Neural cell (in vitro differentiated cells): ENCODE measurements around the gene EIF4H. TPM values are rescaled to one million over a fixed set of nuclear protein-coding genes. Genes with fewer than 3 reads are reported as not detected.

Source experiments
- H2AFZ ChIP-seq: fragments of 200-600, 300-800 bp; sonication (generic), shearing (Covaris generic); 2 replicates; pipeline ENCODE4 v1.6.0; 2014; ENCODE audit warnings: low read depth, mild to moderate bottlenecking, antibody characterized with exemption, low read length, moderate library complexity
- H3F3A ChIP-seq: fragments of 200-600 bp; shearing (Covaris generic); 2 replicates; pipeline ENCODE4 v1.6.1; 2016; ENCODE audit warnings: mild to moderate bottlenecking, moderate library complexity, mixed read lengths, antibody characterized with exemption, low read length; ENCODE audit not compliant: insufficient read depth, poor library complexity, severe bottlenecking
- H3K27ac ChIP-seq: fragments of 200-600, 300-800 bp; sonication (generic), shearing (Covaris generic); 2 replicates; pipeline ENCODE4 v1.5.1; 2014; ENCODE audit warnings: mild to moderate bottlenecking, low read length, moderate library complexity
- H3K27me3 ChIP-seq: fragments of 300-800, 200-600 bp; sonication (generic), shearing (Covaris generic); 2 replicates; pipeline ENCODE4 v1.6.0; 2014; ENCODE audit warnings: mild to moderate bottlenecking, low read depth, low read length, moderate library complexity; ENCODE audit not compliant: insufficient read depth
- H3K36me3 ChIP-seq: fragments of 300-800, 200-600 bp; sonication (generic), shearing (Covaris generic); 2 replicates; pipeline ENCODE4 v1.5.1; 2014; ENCODE audit warnings: mild to moderate bottlenecking, antibody characterized with exemption, low read length, moderate library complexity; ENCODE audit not compliant: insufficient read depth
- H3K4me2 ChIP-seq: fragments of 300-800, 200-600 bp; sonication (generic), shearing (Covaris generic); 2 replicates; pipeline ENCODE4 v1.6.0; 2014; ENCODE audit warnings: mild to moderate bottlenecking, low read length
- H3K4me3 ChIP-seq: fragments of 300-800, 200-600 bp; sonication (generic), shearing (Covaris generic); 2 replicates; pipeline ENCODE4 v1.5.1; 2014; ENCODE audit warnings: mild to moderate bottlenecking, low read length, moderate library complexity
- H3K79me2 ChIP-seq: fragments of 200-600 bp; shearing (Covaris generic); replicated peaks from 2 replicates; pipeline ENCODE4 v1.6.0; 2014; ENCODE audit warnings: mild to moderate bottlenecking, low read length, moderate library complexity; ENCODE audit not compliant: insufficient read depth
- H3K9ac ChIP-seq: fragments of 300-800, 200-600 bp; sonication (generic), shearing (Covaris generic); 2 replicates; pipeline ENCODE4 v1.6.1; 2016; ENCODE audit warnings: mild to moderate bottlenecking, low read length, mixed read lengths
- H3K9me2 ChIP-seq: fragments of 200-600 bp; shearing (Covaris generic); 2 replicates; pipeline ENCODE4 v1.6.1; 2016; ENCODE audit warnings: mild to moderate bottlenecking, low read length, mixed read lengths; ENCODE audit not compliant: insufficient read depth
- H3K9me3 ChIP-seq: fragments of 200-600, 300-800 bp; sonication (generic), shearing (Covaris generic); 2 replicates; pipeline ENCODE4 v1.6.1; 2016; ENCODE audit warnings: mild to moderate bottlenecking, mixed run types, low read length, moderate library complexity, mixed read lengths
- H4K20me1 ChIP-seq: fragments of 200-600 bp; shearing (Covaris generic); 2 replicates; pipeline ENCODE4 v1.6.1; 2016; ENCODE audit warnings: mild to moderate bottlenecking, mixed run types; ENCODE audit not compliant: insufficient read depth
- EP300 ChIP-seq: fragments of 450-650 bp; conservative IDR thresholded peaks from 2 replicates; pipeline ENCODE4 v1.6.1; 2014; ENCODE audit warnings: antibody characterized with exemption, mild to moderate bottlenecking, moderate library complexity; ENCODE audit not compliant: poor library complexity, severe bottlenecking
- EZH2 ChIP-seq: fragments of 200-600, 300-800 bp; shearing (Covaris generic), sonication (generic); IDR thresholded peaks from 2 replicates; pipeline ENCODE4 v1.6.1; 2014; ENCODE audit warnings: antibody characterized with exemption, low read length, borderline replicate concordance, mild to moderate bottlenecking; ENCODE audit not compliant: insufficient read depth, poor library complexity, severe bottlenecking
- MXI1 ChIP-seq: fragments of 450-650 bp; conservative IDR thresholded peaks from 2 replicates; pipeline ENCODE4 v1.6.1; 2014; ENCODE audit warnings: antibody characterized with exemption, mild to moderate bottlenecking; ENCODE audit not compliant: poor library complexity, severe bottlenecking
- POLR2AphosphoS5 ChIP-seq: IDR thresholded peaks from 2 replicates; pipeline ENCODE4 v1.6.1; 2012
- RAD21 ChIP-seq: fragments of 450-650 bp; conservative IDR thresholded peaks from 2 replicates; pipeline ENCODE4 v1.6.1; 2014; ENCODE audit warnings: antibody characterized with exemption, mild to moderate bottlenecking, moderate library complexity
- REST ChIP-seq: IDR thresholded peaks from 2 replicates; pipeline ENCODE4 v1.6.1; 2012; ENCODE audit warnings: borderline replicate concordance
- SMC3 ChIP-seq: fragments of 450-650 bp; conservative IDR thresholded peaks from 2 replicates; pipeline ENCODE4 v1.6.1; 2014; ENCODE audit warnings: antibody characterized with exemption, mild to moderate bottlenecking, moderate library complexity; ENCODE audit not compliant: poor library complexity
- polyA plus RNA-seq: library from polyadenylated mRNA; depleted of rRNA; stranded (reverse); fragments of >200 nt; gene quantifications from 2 replicates; pipeline ENCODE4 v1.2.3, GENCODE V29; 2014

The EIF4H gene
- polyA plus RNA-seq, 1 donor from 2014 or later, result 170 TPM

GRCh38 chr7:74214816-74215630, 40.9 kb downstream of the EIF4H start:
- no peaks in the 10 kb centered on the region for H3F3A ChIP-seq
- no peak overlapping the region for H3K4me2 ChIP-seq
- no peaks in the 10 kb centered on the region for H3K9me2 ChIP-seq
- H3K79me2 ChIP-seq, result no peaks in the 10 kb centered on the region
- H3K27me3 ChIP-seq, result no peaks in the 10 kb centered on the region
- no peak overlapping the region for H2AFZ ChIP-seq
- H4K20me1 ChIP-seq, result no peaks in the 10 kb centered on the region
- TF ChIP-seq POLR2AphosphoS5, result no peak
- no peak for TF ChIP-seq EZH2
- TF ChIP-seq SMC3, result no peak
- TF ChIP-seq REST, result no peak
- no peak for TF ChIP-seq EP300
- TF ChIP-seq MXI1, result no peak
- no peaks in the 10 kb centered on the region for H3K9me3 ChIP-seq
- no peak overlapping the region for H3K4me3 ChIP-seq
- no peak overlapping the region for H3K27ac ChIP-seq
- no peaks in the 10 kb centered on the region for H3K36me3 ChIP-seq
- H3K9ac ChIP-seq, result no peak overlapping the region

DNA sequence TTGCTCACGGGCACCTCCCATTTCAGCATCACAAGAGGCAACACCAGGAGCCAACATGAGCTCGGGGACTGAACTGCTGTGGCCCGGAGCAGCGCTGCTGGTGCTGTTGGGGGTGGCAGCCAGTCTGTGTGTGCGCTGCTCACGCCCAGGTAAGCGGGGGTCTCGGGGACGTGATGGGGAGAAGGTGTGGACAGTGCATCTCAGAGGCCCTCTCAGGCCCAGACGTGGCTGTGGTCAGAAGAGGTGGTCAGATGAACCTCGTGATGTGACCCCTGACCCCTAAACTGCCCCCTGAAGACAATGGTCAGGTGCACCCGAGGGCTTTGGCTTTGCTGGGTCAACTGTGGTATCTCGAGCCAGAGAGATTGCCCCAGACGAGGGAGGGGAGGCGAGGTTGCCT, 41.8 kb downstream of the EIF4H start:
- Histone ChIP-seq H3F3A (no peaks in the 10 kb centered on the region), H3K36me3 (no peaks in the 10 kb centered on the region), H3K4me3 (no peak overlapping the region), H3K9me2 (no peaks in the 10 kb centered on the region), H3K4me2 (no peak overlapping the region), H3K27ac (no peak overlapping the region), H3K27me3 (no peaks in the 10 kb centered on the region), H3K9me3 (no peaks in the 10 kb centered on the region), H2AFZ (no peak overlapping the region), H4K20me1 (no peaks in the 10 kb centered on the region), H3K9ac (no peak overlapping the region), H3K79me2 (no peaks in the 10 kb centered on the region)
- TF ChIP-seq RAD21, result no peak
- no peak for TF ChIP-seq EP300
- TF ChIP-seq REST, result no peak
